GF-D8 (cell line): Measurements from ENCODE around the gene REEP6.
"Not testable (repeated sequence)": the region's sequence is repeated elsewhere in the genome, so short reads cannot be mapped to it uniquely, and the experiment has no call there.

ENCODE experiments used
- DNase-seq: peaks from one replicate; lab custom pipeline; 2025; lab: John Stamatoyannopoulos, UW

The REEP6 gene

DNA sequence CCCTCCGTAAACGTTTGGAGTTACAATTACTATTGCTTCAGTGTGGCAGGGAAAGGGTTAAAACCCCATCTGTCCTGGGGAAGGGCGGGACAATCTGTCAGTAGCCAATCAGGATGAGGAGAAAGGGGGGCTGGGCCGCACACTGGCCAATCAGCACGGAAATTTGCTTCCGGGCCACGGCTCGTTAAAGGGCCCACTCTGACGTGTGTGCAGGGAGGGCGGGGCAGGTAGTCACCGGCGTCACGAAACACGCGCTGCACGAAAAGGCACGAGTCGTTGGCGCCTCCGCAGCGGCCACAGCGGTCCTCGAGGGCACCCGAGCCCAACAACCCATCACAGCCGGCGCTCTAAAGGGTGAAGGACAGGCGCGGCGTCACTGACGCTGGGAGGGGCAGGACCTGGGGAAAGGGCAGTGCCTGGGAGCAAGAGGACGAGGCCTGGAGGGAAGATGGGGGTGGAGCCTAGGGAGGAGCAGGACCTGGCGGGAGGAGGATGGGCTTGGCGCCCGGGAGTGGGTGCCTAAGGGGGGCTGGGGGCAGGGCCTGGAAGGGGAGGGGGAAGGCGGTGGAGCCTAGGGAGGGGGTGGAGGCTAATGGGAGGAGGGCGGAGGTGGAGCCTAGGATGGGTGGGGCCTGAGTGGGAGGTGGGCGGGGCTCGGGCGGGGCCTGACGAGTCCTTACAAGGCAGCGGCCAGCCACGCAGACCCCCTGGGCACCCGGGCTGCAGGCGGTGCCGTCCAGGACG is 17.0 kb downstream of the REEP6 start:
- peak; percentile 80 for DNase-seq

DNA sequence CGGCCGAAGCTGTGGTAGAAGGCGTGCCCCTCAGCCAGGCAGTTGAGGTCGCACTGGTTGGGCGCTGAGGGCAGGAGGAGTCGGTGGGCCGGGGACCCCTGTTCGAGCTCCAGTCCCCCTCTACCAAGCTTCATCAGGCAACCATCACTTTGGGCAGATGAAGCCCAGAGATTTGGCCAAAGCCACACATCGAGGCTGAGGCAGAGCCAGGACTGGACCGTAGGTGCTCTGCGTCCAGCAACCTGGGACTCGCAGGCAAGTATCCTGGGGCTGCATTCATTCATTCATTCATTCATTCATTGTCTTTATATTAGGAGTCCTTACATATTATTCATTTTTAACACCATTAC is 17.5 kb downstream of the REEP6 start:
- no peak for DNase-seq

DNA sequence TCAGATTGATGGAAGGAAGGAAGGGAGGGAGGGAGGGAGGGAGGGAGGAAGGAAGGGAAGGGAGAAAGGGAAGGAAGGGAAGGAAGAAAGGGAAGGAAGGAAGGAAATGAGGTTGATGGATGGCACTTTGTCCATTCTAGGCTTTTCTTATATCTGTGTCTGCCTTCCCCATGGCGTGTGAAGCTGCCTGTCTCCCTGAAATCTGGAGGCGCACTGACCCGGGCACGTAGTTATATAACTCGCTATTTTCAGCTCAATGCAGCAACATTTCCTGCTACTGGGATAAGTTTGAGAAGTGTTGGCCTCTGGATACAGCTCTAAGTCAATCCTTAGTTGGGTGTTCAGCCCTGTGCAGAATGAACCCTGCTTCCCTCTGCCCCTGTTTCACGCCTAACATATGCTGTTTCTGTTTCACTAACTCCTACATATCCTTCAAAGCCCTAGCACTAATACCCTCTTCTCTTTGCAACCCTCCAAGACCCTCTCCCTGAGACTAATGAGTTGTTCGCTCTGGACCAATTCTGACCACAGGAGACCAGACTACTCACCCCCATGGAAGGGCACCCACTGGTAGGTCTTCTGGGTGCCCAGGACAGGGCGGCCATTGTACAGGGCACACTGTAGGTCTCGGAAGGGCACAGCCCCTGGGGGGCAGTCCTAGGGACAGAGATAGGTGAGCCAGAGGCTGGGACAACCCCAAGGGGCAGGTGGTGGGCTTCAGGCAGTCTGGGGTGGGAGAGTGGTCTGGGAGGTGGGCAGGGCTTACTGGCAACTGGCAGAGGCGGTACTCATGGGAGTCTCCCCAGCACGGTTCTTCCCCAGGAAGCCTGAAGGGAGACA is 18.8 kb downstream of the REEP6 start:
- no peak for DNase-seq

DNA sequence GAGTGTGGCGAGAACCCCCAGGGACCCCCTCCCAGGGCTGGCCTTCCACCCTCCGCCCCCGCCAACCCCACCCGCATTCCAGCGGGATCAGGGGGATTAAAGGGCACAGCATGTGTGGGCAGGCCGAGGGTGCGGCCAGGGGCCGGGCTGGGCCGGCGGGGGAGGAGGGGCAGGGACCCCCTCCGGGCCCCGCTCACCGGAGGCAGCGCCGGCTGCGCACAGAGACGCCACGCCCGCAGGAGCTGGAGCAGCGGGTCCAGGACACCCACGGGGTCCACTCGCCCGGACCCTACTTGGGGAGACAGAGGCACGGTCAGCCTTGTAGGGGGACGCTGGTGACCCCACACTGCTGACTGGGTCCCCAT is 19.4 kb downstream of the REEP6 start:
- no peak for DNase-seq

DNA sequence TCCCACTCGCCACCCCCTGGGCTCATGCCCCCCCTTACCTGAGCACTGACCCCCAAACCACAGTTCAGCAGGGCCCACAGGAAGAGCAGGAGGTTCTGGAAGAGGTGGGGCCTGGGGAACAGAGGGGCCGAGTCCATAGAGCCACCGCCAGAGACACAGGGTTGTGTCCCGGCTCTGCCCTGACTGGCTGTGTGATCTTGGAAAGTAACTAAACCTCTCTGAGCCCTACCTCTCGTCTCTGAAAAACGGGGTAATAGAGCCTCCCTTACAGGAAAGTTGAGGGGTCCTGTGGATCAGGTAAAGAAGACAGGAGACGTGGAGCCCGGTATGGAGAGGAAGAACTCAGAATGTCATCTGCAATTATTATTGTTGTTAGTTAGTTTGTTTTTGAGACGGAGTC is 19.8 kb downstream of the REEP6 start:
- no peak for DNase-seq

GRCh38 chr19:1511318-1512317 is 20.6 kb downstream of the REEP6 start:
- no peak for DNase-seq

- no peak for DNase-seq
Measured at GRCh38 chr19:1512671-1513498, 21.9 kb downstream of the REEP6 start, which contains the start of gene ADAMTSL5. Gene ADAMTSL5, minus strand, starts transcription at chr19:1513019. Its CDS starts 2,076 bp downstream, at chr19:1510943.

DNA sequence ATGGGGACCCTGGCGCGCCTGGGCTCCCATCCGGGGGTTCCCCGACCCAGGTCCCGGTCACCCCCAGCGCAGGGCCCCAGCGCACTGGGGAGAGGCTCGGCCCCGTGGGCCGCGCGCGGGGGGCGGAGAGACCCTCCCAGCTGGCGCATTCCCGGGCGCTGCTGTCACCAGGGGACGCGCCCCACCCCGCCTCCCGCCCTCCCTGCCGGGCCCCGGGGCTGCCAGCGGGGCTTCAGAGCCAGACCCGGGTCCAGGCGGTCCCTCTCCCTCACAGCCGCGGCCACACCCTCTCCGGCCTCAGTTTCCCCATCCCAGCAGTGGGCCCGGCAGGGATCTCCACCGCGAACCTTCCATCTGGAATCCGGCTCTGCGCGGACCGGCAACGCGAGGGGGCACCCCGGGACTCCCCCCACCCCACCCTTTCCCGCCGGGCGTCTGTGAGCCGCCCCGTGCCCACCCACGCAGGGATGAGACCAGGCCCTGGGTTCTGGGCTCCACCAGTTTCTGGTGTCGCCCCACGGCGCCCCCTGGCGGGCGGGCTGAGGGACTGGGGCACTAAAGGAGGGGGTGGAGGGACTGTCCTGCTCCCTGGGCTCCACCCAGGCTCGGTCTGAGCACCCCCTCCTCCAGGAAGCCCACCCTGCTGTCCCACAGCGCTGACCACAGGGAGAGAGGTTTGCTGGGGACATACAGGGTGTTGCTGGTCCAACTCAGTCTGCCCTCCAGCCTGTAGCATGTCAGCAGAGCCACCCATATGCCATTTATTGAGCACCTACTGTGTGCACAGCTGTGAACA is 22.7 kb downstream of the REEP6 start:
- DNase-seq: no peak

- no peak for DNase-seq
Measured at GRCh38 chr19:1514295-1514661, 23.3 kb downstream of the REEP6 start.

DNA sequence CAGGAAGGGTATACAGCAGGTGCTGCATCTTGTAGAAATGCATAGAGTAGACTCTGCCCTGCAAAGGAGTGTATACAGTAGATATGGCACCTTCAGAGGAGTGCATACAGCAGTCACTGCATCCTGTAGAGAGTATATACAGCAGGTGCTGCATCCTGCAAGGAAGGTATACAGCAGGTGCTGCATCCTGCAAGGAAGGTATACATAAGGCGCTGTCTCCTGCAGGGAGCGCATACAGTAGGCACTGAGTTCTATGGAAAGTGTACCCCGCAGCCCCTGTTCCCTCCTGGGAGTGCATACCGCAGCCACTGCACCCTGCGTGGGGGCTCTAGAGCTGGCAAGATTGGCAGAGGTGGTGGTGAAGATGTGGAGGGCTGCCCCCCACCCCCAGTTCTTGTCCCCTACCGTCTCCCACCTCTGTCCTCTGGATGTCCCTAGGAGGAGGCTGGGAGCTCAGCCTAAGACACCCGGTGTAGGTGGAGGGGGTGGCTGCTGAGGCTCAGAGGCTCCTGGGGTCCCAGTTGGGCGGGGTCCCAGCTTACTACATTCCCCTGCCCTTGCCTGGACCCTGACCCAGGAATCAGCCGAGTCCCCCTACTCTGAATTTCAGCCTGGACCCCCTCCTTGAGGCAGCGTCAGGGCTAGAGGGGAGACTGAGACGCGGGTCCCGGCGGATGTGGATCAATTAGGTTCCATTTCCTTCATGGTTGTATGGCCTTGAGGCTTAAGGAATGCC is 24.2 kb downstream of the REEP6 start:
- no peak for DNase-seq

DNA sequence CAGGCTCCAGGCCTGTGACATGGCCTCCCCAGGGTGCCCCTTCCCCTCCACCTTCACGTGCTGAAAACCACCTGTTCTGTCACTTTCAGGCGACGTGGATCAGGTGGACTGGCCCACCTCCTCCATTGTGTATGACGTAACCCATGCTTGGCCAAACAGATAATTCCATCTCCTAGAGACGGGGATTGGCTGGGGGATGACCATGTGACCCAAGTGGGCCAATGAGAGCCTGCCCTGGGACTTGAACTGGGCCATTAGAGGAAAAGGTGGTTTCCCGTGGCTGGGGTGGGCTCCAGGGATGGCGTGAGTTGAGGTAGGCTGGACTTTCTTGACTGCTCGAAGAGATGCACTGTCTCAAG is 25.4 kb downstream of the REEP6 start:
- no peak for DNase-seq

DNA sequence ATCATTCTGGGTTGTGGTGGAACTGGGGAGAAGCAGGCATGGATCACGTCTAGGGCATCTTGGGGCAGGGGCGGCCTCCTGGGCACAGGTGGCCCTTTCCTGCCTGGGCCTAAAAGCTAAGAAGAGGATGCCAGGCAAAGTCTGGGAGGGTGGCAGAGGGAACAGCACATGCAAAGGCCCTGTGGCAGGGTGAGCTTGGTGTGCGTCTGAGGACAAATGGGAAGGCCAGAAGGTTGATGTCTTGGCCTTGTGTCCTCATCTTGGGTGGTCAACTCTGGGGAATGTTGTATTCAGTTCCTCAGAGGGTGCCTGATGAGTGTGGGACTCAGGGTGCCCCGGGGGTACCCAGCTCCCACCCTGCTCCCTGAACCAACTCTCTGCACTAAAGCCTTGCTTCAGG is 27.5 kb downstream of the REEP6 start:
- no peak for DNase-seq

DNA sequence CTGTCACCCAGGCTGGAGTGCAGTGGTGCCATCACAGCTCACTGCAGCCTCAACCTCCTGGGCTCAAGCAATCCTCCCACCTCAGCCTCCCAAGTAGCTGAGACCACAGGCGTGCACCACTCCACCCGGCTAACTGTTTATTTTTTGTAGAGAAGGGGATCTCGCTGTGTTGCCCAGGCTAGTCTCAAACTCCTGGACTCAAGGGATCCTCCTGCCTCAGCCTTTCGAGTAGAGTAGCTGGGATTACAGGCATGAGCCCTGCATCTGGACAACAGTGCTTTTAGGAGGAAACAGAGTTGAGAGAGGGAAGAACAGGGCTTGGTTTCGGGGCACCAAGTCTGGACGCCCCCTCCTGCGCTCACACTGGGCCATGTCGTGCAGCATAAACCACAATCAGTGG is 28.8 kb downstream of the REEP6 start:
- DNase-seq: not testable (repeated sequence)

- no peak for DNase-seq
Measured at GRCh38 chr19:1520203-1520780, 29.3 kb downstream of the REEP6 start.

DNA sequence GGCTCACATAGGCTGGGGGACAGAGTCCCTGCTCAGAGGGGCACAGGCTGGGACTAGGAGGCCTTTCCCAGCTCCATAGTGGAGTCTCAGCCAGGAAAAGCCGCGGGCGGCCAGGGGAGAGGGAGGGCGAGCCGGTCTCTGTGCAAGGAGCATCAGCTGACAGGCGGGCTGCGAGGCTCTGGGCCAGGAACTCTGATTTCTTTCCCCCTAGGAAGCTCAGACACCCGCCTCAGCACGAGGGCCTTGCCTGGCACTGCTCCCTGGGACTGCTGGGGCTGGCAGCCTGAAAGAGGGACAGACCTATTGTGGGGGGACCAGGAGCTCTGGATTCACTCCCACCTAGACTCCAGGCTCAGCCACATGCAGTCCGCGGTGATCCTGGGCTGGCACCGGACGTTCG is 30.7 kb downstream of the REEP6 start:
- DNase-seq: no peak

DNA sequence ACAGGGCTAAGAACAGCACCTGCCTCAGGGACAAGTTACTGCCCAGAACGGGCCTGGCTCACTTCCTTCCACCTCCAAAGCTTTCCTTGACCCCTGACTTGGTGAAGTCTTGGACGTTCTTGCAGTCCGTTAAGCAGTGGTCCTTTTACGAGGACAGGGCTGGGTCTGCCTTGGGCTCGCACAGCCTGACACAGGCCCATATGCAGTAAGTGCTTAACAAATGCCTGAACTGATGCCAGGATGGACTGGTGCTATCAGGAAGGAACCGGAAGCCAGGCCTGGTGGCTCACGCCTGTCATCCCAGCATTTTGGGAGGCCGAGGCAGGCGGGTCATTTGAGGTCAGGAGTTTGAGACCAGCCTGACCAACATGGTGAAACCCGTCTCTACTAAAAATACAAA is 31.1 kb downstream of the REEP6 start:
- no peak for DNase-seq

GRCh38 chr19:1522838-1523237 is 31.9 kb downstream of the REEP6 start:
- no peak for DNase-seq

DNA sequence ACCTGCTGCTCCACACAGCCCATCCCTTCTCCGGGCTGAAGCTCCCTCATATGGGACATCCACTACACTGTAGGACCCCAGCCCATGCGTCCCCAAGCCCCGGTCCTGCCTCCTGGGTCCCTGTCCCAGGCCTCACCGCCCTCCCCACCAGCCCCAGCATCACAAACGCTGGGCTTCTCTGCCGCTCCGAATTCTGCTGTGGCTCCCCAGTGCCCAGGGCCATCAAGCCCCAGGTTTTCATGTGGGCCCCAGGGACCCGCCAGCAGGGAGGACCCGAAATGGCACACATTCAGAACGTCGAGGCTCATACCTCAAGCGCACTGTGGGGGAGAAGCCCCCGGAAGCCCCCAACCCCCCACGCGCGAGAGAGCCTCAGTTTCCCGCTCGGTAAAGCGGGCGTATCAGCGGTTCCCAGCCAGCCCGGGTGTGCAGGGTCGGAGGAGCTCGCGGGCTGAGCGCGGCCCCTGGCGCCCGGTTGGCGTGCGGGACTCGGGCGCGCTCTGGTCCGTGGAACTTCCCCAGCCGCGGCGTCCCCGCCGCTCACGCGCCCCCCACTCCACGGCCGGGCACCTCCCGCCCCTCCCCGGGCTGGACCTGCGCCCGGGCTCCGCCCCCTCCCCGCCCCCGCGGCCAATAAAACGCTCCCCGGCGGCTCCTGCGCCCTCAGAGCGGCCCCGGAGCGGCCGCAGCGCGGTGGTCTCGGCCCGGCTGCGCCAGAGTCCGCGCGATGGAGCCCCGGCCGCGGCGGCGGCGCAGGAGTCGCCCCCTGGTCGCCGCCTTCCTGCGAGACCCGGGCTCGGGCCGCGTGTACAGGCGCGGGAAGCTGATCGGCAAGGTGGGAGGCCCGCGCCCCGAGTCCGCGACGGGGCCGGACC is 32.7 kb downstream of the REEP6 start, which contains the start of gene PLK5:
Gene PLK5 (plus strand): TSS at position 666 of the 875 bp plus-strand sequence. CDS start 2,920 bp downstream, outside the sequence.
- no peak for DNase-seq
